Measurements from ENCODE around the gene ING5.

The ING5 gene

GRCh38 chr2:241701149-241701398 is 765 bp upstream of the ING5 start:
- no peak for TF ChIP-seq POLR2AphosphoS5 (IDR thresholded peaks at IDR 0.05; ENCODE audit: low read depth)
- peak; percentile 25 for TF ChIP-seq CTCF (IDR thresholded peaks at IDR 0.05; ENCODE audit: insufficient read depth, low read length)
- TF ChIP-seq REST (IDR thresholded peaks at IDR 0.05; ENCODE audit: insufficient replicate concordance, low read depth) = peak; percentile 10
- no peak for TF ChIP-seq GABPA (IDR thresholded peaks at IDR 0.05; ENCODE audit: low read depth)
- no peak for DNase-seq (ENCODE audit: low read depth in 1 of 2, low spot score in 1 of 2)
- Histone ChIP-seq H3K27ac (replicated peaks) (peak overlapping the region; percentile 99), H3K27me3 (ENCODE audit: insufficient read depth, poor library complexity, severe bottlenecking) (no peaks in the 10 kb centered on the region), H3K4me3 (replicated peaks; ENCODE audit: insufficient read depth, low read length) (peak overlapping the region; percentile 75)

DNA sequence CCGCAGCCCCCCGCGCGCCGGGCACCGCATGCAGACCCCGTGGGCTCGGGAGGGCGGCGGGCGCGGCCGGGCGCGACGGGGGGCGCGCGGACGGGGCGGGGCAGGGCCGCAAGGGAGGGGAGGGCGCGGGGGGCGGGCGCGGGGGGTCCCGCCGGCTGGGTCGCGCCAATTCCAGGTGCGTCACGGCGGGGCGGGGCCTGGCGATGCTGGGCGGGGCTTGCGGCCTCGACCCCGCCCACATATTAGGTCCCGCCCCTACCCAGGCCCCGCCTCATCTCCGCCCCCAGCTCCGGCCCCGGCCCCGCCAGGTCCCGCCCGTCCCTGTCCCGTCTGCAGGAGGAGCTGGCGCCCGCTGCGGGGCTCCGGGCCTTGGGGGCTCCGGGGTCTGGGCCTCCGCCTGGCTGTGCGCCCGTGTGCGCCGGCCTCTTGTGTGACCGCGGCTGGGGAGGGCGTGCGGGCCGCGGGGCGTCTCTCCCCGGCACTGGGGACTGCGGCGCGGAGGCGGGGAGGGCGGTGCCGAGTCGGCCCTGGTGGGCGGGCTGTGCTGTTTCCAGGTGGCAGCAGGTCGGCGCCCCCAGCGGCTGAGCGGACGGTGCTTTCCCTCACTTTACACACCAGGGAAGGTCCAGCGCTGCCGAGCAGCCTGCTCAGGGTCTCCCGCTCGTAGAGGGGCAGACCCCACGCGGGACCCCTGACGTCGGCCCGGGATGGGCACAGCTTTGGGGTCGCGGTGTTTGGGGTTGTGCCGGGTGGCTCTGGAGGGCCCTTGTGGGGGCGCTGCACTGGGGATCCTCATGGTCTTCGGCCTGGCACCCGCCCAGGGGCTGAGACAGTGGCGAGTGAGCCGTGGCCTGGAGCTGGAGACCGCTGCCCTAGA is 554 bp downstream of the ING5 start:
- TF ChIP-seq SPI1 (IDR thresholded peaks at IDR 0.05; ENCODE audit: borderline replicate concordance, low read depth) = no peak
- TF ChIP-seq REST (IDR thresholded peaks at IDR 0.05; ENCODE audit: insufficient replicate concordance, low read depth) = no peak
- TF ChIP-seq POLR2AphosphoS5 (IDR thresholded peaks at IDR 0.05; ENCODE audit: low read depth) = no peak; the same call in 1 of the 2 replicates
- no peak for TF ChIP-seq CTCF (IDR thresholded peaks at IDR 0.05; ENCODE audit: insufficient read depth, low read length)
- TF ChIP-seq GABPA (IDR thresholded peaks at IDR 0.05; ENCODE audit: low read depth) = no peak
- H3K27ac ChIP-seq (replicated peaks) = peak overlapping the region; percentile 48
- no peaks in the 10 kb centered on the region for H3K27me3 ChIP-seq (ENCODE audit: insufficient read depth, poor library complexity, severe bottlenecking)
- peak; percentile 63 to 75 for DNase-seq (ENCODE audit: low read depth in 1 of 2, low spot score in 1 of 2)
- H3K4me3 ChIP-seq (replicated peaks; ENCODE audit: insufficient read depth, low read length) = peak overlapping the region; percentile 61

- TF ChIP-seq POLR2AphosphoS5 (IDR thresholded peaks at IDR 0.05; ENCODE audit: low read depth) (no peak), SPI1 (IDR thresholded peaks at IDR 0.05; ENCODE audit: borderline replicate concordance, low read depth) (no peak), REST (IDR thresholded peaks at IDR 0.05; ENCODE audit: insufficient replicate concordance, low read depth) (no peak), CTCF (IDR thresholded peaks at IDR 0.05; ENCODE audit: insufficient read depth, low read length) (no peak), GABPA (IDR thresholded peaks at IDR 0.05; ENCODE audit: low read depth) (no peak)
- DNase-seq (ENCODE audit: low read depth in 1 of 2, low spot score in 1 of 2) = no peak
- Histone ChIP-seq H3K27me3 (ENCODE audit: insufficient read depth, poor library complexity, severe bottlenecking) (no peaks in the 10 kb centered on the region), H3K27ac (replicated peaks) (peak overlapping the region; percentile 48), H3K4me3 (replicated peaks; ENCODE audit: insufficient read depth, low read length) (peak overlapping the region; percentile 61)
Measured at GRCh38 chr2:241703032-241703604, 1.3 kb downstream of the ING5 start.

Data from HL-60 (cell line).